GM23338 (cell line): ENCODE results near the gene NEDD1. TPM values are rescaled to one million over a fixed set of nuclear protein-coding genes. Genes with fewer than 3 reads are reported as not detected.

ENCODE experiments used
- ATAC-seq: fragments of 200-7000 bp; cut with Tn5 transposase; 3 replicates; pipeline ENCODE4 v1.9.1; 2020
- DNase-seq: peaks from one replicate; pipeline ENCODE4 v3.0.0-alpha.2; 2015; ENCODE audit warnings: low spot score
- H2AFZ ChIP-seq: fragments of 200-600 bp; sonication (generic); 2 replicates; pipeline ENCODE4 v1.8.0; 2016; ENCODE audit warnings: antibody characterized with exemption, mild to moderate bottlenecking, moderate library complexity
- H3F3A ChIP-seq: fragments of 200-600 bp; sonication (generic); replicated peaks from 2 replicates; pipeline ENCODE4 v1.8.0; 2017; ENCODE audit warnings: antibody characterized with exemption, mixed run types, low read depth
- H3K27ac ChIP-seq: fragments of 200-600 bp; sonication (generic); 2 replicates; pipeline ENCODE4 v1.6.1; 2016; ENCODE audit warnings: low read depth
- H3K27me3 ChIP-seq: fragments of 200-600 bp; sonication (generic); 2 replicates; pipeline ENCODE4 v1.8.0; 2016; ENCODE audit warnings: mild to moderate bottlenecking, mixed run types, moderate library complexity; ENCODE audit not compliant: insufficient read depth
- H3K36me3 ChIP-seq: fragments of 200-600 bp; sonication (generic); 2 replicates; pipeline ENCODE4 v1.8.0; 2016; ENCODE audit warnings: mild to moderate bottlenecking; ENCODE audit not compliant: insufficient read depth
- H3K4me1 ChIP-seq: fragments of 200-600 bp; sonication (generic); 2 replicates; pipeline ENCODE4 v1.8.0; 2016; ENCODE audit warnings: mild to moderate bottlenecking, moderate library complexity; ENCODE audit not compliant: insufficient read depth
- H3K4me2 ChIP-seq: fragments of 200-600 bp; sonication (generic); 2 replicates; pipeline ENCODE4 v1.7.1; 2017; ENCODE audit warnings: mixed run types
- H3K4me3 ChIP-seq: fragments of 200-600 bp; sonication (generic); 2 replicates; pipeline ENCODE4 v1.6.1; 2016; ENCODE audit warnings: mixed run types
- H3K79me2 ChIP-seq: fragments of 200-600 bp; sonication (generic); replicated peaks from 2 replicates; pipeline ENCODE4 v1.8.0; 2017; ENCODE audit warnings: mild to moderate bottlenecking; ENCODE audit not compliant: insufficient read depth
- H3K9me2 ChIP-seq: fragments of 200-600 bp; sonication (generic); 2 replicates; pipeline ENCODE4 v1.8.0; 2017; ENCODE audit not compliant: insufficient read depth
- H4K20me1 ChIP-seq: fragments of 200-600 bp; sonication (generic); replicated peaks from 2 replicates; pipeline ENCODE4 v1.8.0; 2017; ENCODE audit warnings: mild to moderate bottlenecking; ENCODE audit not compliant: insufficient read depth
- H3K27ac Mint-ChIP-seq: 2 replicates; pipeline ENCODE4 v1.8.0; 2020; ENCODE audit warnings: inconsistent platforms, mild to moderate bottlenecking, moderate library complexity, mixed read lengths
- H3K27me3 Mint-ChIP-seq: 3 replicates; pipeline ENCODE4 v1.8.0; 2022; ENCODE audit warnings: low read depth, mild to moderate bottlenecking, moderate library complexity, mixed read lengths, inconsistent platforms; ENCODE audit not compliant: insufficient read depth, poor library complexity
- H3K36me3 Mint-ChIP-seq: 3 replicates; pipeline ENCODE4 v1.8.0; 2021; ENCODE audit warnings: low read depth, mild to moderate bottlenecking, inconsistent platforms, moderate library complexity, mixed read lengths
- H3K4me1 Mint-ChIP-seq: 3 replicates; pipeline ENCODE4 v1.8.0; 2020; ENCODE audit warnings: mild to moderate bottlenecking, inconsistent platforms, mixed read lengths
- H3K4me3 Mint-ChIP-seq: 3 replicates; pipeline ENCODE4 v1.8.0; 2021; ENCODE audit warnings: moderate library complexity, mild to moderate bottlenecking, inconsistent platforms, mixed read lengths
- H3K9me3 Mint-ChIP-seq: 3 replicates; pipeline ENCODE4 v1.8.0; 2020; ENCODE audit warnings: moderate library complexity, mild to moderate bottlenecking, inconsistent platforms, mixed read lengths
- CREB1 ChIP-seq: fragments of 250-450 bp; sonication (Bioruptor Pico); IDR thresholded peaks from 2 replicates; pipeline ENCODE4 v1.5.0; 2020; ENCODE audit warnings: low read depth, mild to moderate bottlenecking, moderate library complexity
- CTCF ChIP-seq, 2 experiments: fragments of 200-600 bp in 1 of 2; sonication (generic) in 1 of 2; conservative IDR thresholded peaks; 2 replicates each; pipeline versions ENCODE4 v1.5.1 to v1.6.1; 2016 to 2017; ENCODE audit warnings: antibody characterized with exemption in 2 of 2, low read depth in 2 of 2, mild to moderate bottlenecking in 2 of 2, moderate library complexity in 1 of 2
- EZH2 ChIP-seq: fragments of 200-600 bp; sonication (generic); IDR thresholded peaks from one replicate; pipeline ENCODE4 v1.8.0; 2017; ENCODE audit warnings: antibody characterized with exemption, mild to moderate bottlenecking, low read depth; ENCODE audit not compliant: unreplicated experiment
- JUNB ChIP-seq: IDR thresholded peaks from one replicate; pipeline ENCODE4 v1.6.1; 2016; ENCODE audit warnings: antibody characterized with exemption; ENCODE audit not compliant: unreplicated experiment
- NANOG ChIP-seq: IDR thresholded peaks from 2 replicates; pipeline ENCODE4 v1.6.1; 2016; ENCODE audit warnings: antibody characterized with exemption, borderline replicate concordance
- POLR2AphosphoS5 ChIP-seq: IDR thresholded peaks from 2 replicates; pipeline ENCODE4 v1.6.1; 2016; ENCODE audit warnings: antibody characterized with exemption, low read depth
- ZNF114 ChIP-seq: fragments of 250-450 bp; sonication (Bioruptor Pico); IDR thresholded peaks from 2 replicates; pipeline ENCODE4 v1.5.0; 2020; ENCODE audit warnings: mild to moderate bottlenecking, moderate library complexity
- ZNF331 ChIP-seq: fragments of 250-450 bp; sonication (Bioruptor Pico); IDR thresholded peaks from 2 replicates; pipeline ENCODE4 v1.5.0; 2020; ENCODE audit warnings: low read depth, mild to moderate bottlenecking, moderate library complexity
- polyA plus RNA-seq: library from polyadenylated mRNA; unstranded; fragments of >200 nt; fragmentation: Nextera tagmentation; extraction: Ambion mirVana; gene quantifications from 2 replicates; pipeline ENCODE4 v1.2.1, GENCODE V29; 2016
- total RNA-seq: library from RNA; depleted of rRNA; stranded (reverse); fragments of >200 nt; shearing (Covaris generic); gene quantifications from 2 replicates; pipeline ENCODE4 v1.2.3, GENCODE V29; 2014

NEDD1 gene
- total and polyA plus RNA-seq, 2 experiments from 2014 or later = 16.0 to 35.8 TPM

DNA sequence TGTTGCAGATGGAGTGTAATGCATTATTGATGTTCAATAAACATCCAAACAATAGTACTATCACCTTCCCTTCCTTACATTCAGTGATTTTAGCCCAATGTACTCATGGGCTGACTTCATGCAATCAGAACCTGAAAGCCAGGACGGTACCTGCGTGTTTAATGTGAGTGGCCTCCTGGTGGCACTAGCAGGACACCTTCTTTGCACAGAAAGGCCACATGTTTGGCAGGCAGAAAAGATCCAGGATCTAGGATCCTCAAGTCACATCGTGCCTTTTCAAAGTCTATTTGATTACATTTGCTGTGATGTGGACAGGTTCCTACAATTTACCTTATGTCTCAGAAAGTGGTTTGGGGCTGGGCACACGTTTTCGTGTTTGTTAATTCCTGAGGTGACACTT lies 82.9 kb downstream of the NEDD1 start:
- no peaks in the 10 kb centered on the region for H3K36me3 ChIP-seq
- H3K4me1 ChIP-seq = peaks cover 33% of the 10 kb centered on the region
- H3K27ac ChIP-seq = no peak overlapping the region
- H3K4me2 ChIP-seq = no peak overlapping the region
- TF ChIP-seq ZNF331 = no peak
- no peak for TF ChIP-seq ZNF114 (CRISPR knock-in tag)
- TF ChIP-seq POLR2AphosphoS5 = no peak
- TF ChIP-seq JUNB = no peak
- TF ChIP-seq NANOG = no peak
- TF ChIP-seq EZH2 = no peak
- TF ChIP-seq CTCF (conservative IDR thresholded peaks at IDR 0.05; ENCODE audit: low read depth in 2 of 2) = peak; percentile 82 to 96
- H3K4me1 Mint-ChIP-seq = peaks cover 41% of the 10 kb centered on the region
- no peaks in the 10 kb centered on the region for H4K20me1 ChIP-seq
- no peak overlapping the region for H3K4me3 Mint-ChIP-seq
- DNase-seq = peak; percentile 84
- no peak overlapping the region for H2AFZ ChIP-seq
- H3K27ac Mint-ChIP-seq = peak overlapping the region; percentile 8; the same call in 1 of the 2 replicates
- H3K4me3 ChIP-seq = no peak overlapping the region
- peaks cover 9% of the 10 kb centered on the region; the same call in 1 of the 2 replicates for H3K27me3 ChIP-seq
- ATAC-seq = peak; percentile 58
- peaks cover 6% of the 10 kb centered on the region for H3K27me3 Mint-ChIP-seq
- no peaks in the 10 kb centered on the region for H3K79me2 ChIP-seq
- no peaks in the 10 kb centered on the region for H3F3A ChIP-seq
- no peaks in the 10 kb centered on the region for H3K9me3 Mint-ChIP-seq
- no peaks in the 10 kb centered on the region for H3K36me3 Mint-ChIP-seq
- no peaks in the 10 kb centered on the region for H3K9me2 ChIP-seq

DNA sequence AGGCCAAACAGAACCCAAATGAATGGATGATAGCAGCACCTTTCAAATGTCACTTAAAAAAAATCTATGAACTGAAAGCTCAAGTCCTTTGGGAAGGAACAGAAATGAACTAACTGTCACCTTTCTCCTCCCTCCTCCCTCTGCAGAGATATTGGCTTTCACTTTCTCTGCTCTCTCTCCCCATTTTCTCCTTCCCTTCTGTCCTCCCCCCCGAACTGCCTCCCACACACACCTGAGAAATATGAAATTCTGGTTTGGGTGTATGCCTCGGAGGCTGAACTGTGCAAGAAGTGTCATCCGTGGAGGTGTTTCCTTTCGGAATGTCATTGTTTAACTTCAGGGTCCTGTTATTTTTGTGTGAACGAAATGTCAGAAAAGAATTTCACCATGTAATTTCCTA lies 87.8 kb downstream of the NEDD1 start:
- TF ChIP-seq NANOG (no peak), EZH2 (no peak), POLR2AphosphoS5 (no peak), CREB1 (CRISPR knock-in tag) (no peak), CTCF (conservative IDR thresholded peaks at IDR 0.05; ENCODE audit: low read depth in 2 of 2) (no peak)
- Histone ChIP-seq H3K4me2 (no peak overlapping the region), H3F3A (no peaks in the 10 kb centered on the region), H4K20me1 (no peaks in the 10 kb centered on the region), H3K27ac (no peak overlapping the region), H3K36me3 (no peaks in the 10 kb centered on the region), H3K27me3 (no peaks in the 10 kb centered on the region), H3K4me1 (peaks cover 12% of the 10 kb centered on the region), H3K9me2 (peaks cover 4% of the 10 kb centered on the region; the same call in 1 of the 2 replicates), H3K4me3 (no peak overlapping the region), H3K79me2 (no peaks in the 10 kb centered on the region), H2AFZ (no peak overlapping the region)
- DNase-seq (no peak), ATAC-seq (no peak)
- Mint-ChIP-seq H3K4me1 (peaks cover 14% of the 10 kb centered on the region), H3K4me3 (no peak overlapping the region), H3K27ac (no peak overlapping the region), H3K36me3 (no peaks in the 10 kb centered on the region), H3K9me3 (no peaks in the 10 kb centered on the region), H3K27me3 (no peaks in the 10 kb centered on the region)
